ENCODE data around the gene NDUFS5.
"Not testable (repeated sequence)": the region's sequence is repeated elsewhere in the genome, so short reads cannot be mapped to it uniquely, and the experiment has no call there.

Gene NDUFS5

DNA sequence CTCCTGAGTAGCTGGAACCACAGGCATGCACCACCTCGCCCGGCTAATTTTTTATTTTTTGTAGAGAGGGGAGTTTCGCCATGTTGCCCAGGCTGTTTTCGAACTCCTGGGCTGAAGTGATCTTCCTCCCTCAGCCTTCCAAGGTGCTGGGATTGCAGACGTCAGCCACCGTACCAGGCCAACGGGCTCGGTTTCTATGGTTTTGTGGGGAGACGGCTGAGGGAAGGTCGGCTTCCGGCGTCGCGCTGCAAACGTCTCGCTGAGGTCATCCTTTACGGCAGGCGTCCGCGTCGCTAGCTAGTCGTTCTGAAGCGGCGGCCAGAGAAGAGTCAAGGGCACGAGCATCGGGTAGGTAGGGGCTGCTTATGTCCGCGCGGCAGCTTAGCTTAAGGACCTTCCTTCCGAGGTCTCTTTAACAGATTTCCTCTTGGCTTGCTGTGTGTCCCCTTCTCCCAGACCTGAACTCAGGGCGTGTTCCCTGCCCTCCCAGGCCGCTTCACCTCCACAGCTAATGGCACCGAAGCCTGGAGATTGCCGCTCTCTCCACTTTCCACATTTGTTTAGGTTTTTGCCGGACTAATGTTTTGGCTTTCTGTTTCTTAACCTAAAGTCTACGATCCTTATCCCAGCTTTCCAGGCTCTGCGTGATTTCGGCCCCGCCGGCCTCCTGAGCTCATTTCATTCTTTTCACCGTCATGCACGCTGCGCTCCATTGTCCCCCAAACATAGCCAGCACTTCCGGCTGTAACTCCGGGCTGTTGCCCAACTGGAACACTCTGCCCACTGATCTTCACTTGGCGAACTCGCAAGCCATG is at the start of gene NDUFS5:
Gene NDUFS5, plus strand, starts transcription at position 300 of the 815 bp plus-strand sequence. CDS start 2,375 bp downstream, outside the sequence.
- peak; percentile 86 to 87 for DNase-seq

DNA sequence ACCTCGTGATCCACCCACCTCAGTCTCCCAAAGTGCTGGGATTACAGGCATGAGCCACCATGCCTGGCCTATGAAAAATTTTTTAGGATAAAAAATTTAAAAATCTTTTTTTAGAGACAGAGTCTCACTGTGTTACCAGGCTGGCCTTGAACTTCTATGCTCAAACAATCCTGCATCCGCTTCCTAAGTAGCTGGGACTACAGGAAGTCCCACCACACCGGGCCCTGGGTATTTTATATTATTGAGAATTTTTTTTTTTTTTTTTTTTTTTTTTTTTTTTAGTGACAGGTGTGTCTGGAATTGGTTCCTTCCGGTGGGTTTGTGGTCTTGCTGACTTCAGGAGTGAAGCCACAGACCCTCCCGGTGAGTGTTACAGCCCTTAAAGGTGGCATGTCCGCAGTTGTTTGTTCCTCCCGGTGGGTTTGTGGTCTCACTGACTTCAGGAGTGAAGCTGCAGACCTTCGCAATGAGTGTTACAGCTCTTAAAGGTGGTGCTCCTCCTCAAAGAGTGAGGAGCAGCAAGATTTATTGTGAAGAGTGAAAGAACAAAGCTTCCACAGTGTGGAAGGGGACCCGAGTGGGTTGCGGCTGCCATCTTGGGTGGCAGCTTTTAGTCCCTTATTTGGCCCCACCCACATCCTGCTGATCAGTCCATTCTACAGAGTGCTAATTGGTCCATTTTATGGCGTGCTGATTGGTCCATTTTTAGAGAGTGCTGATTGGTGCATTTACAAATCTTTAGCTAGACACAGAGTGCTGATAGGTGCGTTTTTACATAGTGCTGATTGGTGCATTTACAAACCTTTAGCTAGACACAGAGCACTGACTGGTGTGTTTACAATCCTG is 48.5 kb upstream of the NDUFS5 start:
- DNase-seq, result not testable (repeated sequence)

DNA sequence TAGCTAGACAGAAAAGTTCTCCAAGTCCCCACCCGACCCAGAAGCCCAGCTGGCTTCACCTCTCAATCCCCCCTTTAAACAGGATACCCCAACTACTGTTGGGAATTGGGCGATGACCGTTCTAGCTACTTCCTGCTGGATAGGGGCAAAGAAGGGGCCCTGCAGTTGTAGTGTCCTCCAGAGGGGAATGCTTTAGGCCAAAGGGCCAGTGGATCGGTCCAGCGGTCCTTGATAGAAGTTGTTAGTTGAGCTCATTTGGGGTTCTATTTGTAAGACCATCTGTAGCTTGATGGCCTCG is 48.0 kb upstream of the NDUFS5 start:
- not testable (repeated sequence) for DNase-seq

DNA sequence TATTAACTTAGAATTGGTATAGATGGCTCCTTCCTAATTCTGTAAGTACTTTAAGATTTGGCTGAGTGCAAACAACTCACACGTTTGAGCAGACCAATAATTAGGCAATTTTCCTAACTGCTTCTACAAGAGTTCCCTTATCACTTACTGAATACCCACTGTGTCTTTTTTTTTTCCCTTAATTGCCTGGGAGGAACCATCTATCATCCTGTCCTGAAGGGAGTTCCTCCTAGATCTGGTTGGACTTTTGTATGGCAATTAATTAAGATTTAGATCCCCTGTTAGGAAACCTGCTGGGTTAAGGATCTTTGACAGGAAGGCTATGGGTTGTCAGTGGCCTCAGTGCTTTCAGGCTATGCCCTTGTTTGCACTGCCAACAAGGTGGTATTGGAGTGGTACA is 46.8 kb upstream of the NDUFS5 start:
- DNase-seq, result not testable (repeated sequence)

GRCh38 chr1:38989979-38990378 is 36.2 kb upstream of the NDUFS5 start:
- no peak for DNase-seq

GRCh38 chr1:38990386-38990737 is 35.8 kb upstream of the NDUFS5 start:
- DNase-seq, result peak; percentile 29 to 54

- peak; percentile 83 to 91 for DNase-seq
Observed at GRCh38 chr1:38990738-38991637, 35.2 kb upstream of the NDUFS5 start, which contains the start of gene AKIRIN1. TSS of gene AKIRIN1 (plus strand) at chr1:38991276. CDS start at chr1:38991381, 105 bp downstream.

DNA sequence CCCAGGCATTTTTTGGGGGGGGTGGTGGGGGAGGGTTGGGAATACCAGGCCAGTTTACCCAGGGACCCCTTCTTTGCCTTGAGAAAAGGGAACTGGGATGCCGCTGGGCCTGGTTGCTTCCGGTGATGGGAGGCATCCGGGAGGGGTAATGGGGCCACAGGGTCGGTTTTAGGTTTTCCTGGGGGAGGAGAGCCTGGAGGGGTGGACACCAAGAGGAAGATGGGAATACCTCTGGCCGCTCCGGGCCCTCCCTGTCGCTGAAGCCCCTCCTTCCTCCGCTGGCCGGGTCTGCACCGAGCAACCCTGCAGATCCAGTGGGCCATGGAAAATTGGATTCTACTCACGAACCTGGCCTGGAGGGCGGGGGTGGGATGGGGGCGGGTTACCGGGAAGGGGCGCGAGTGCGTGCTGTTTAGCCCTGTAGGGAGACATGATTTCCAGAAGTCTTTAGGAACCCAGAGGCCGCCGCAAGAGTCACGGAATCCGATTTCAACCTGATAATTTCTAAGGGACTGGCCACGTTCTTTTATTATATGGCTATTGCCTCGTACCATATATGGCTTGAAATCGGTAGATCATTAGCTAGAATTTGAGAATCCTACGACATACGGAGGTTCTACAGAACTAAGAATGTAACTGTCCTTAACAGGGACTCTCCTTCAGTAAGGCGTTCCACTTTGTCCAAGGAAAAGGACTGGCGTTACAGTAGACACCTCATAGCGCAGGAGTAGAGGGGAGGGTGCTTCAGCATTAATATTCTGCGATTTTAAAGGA is 34.3 kb upstream of the NDUFS5 start:
- no peak for DNase-seq

- no peak for DNase-seq
Observed at GRCh38 chr1:38992412-38993111, 33.6 kb upstream of the NDUFS5 start.

DNA sequence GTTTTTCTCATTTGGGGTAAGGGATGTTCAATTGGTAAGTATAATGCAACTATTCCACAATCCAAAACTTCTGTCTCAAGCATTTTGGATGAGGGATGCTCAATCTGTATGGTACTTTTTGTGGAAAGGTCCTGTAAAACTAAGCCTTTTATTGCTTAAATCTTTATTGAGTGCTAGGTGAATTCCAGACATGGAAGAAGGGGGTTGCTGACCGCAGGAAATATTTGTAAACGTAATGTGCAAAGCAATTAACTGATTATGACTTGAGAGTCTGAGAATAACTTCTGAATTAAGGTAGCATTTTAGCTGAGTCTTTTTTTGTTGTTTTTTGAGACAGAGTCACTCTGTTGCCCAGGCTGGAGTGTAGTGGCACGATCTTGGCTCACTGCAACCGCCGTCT is 32.0 kb upstream of the NDUFS5 start:
- no peak for DNase-seq

- DNase-seq, result no peak
Observed at GRCh38 chr1:38997034-38997900, 28.9 kb upstream of the NDUFS5 start.

GRCh38 chr1:38997901-38998190 is 28.3 kb upstream of the NDUFS5 start:
- no peak for DNase-seq

- DNase-seq, result no peak
Observed at GRCh38 chr1:39001516-39002421, 24.4 kb upstream of the NDUFS5 start.

DNA sequence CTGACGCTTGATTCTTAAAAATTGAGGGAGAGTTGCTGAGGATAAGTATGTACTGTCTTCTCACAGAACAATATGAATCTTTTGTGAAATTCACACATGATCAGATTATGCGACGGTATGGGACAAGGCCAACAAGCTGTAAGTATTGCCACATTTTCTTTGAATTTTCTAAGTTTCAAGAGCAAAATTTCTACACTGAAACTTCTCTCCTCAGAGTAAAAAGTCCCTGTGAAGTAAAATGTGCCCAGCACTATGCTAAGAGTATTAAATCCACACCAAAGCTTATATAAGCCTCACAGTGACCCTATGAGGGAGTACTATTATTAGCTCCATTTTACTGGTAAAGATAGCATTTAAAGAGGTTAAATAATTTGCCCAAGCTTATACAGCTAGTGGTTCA is 22.9 kb upstream of the NDUFS5 start:
- no peak for DNase-seq

DNA sequence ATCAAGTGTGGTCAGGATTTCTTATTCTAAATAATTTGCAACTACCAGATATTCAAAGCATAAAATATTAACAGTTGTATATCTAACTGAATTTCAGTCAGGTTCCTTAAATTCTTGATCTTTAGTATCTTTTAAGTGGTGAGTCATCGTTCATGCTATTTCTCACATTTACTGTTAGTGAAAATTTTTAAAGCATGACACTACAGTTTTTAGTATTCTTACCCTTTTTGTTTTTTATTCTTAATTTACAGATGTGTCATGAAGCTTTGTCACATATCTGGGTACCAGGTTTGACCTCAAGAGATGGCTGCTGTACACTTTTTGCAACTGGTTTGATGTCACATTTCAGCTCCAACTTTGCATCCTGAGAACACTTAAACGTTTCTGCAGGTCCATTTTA is 22.4 kb upstream of the NDUFS5 start:
- no peak for DNase-seq

DNA sequence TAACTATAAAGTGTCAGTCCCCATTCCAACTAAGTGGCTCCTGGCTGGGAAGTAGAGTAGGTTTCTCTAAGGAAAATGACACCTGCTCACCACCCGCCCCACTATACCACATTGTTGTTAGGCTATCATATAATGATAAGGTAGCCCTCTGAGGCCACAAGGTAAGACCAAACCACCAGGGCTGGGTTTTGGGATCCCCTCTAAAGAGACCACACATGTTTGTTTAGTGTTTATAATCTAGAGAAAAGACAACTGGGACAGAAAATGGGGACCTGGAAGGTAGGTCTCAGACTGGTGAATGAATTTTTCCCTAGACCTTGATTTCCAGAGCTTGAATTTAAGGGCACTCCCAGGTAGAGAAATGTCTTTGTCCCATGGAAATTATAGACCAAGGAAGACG is 19.9 kb upstream of the NDUFS5 start:
- no peak for DNase-seq

DNA sequence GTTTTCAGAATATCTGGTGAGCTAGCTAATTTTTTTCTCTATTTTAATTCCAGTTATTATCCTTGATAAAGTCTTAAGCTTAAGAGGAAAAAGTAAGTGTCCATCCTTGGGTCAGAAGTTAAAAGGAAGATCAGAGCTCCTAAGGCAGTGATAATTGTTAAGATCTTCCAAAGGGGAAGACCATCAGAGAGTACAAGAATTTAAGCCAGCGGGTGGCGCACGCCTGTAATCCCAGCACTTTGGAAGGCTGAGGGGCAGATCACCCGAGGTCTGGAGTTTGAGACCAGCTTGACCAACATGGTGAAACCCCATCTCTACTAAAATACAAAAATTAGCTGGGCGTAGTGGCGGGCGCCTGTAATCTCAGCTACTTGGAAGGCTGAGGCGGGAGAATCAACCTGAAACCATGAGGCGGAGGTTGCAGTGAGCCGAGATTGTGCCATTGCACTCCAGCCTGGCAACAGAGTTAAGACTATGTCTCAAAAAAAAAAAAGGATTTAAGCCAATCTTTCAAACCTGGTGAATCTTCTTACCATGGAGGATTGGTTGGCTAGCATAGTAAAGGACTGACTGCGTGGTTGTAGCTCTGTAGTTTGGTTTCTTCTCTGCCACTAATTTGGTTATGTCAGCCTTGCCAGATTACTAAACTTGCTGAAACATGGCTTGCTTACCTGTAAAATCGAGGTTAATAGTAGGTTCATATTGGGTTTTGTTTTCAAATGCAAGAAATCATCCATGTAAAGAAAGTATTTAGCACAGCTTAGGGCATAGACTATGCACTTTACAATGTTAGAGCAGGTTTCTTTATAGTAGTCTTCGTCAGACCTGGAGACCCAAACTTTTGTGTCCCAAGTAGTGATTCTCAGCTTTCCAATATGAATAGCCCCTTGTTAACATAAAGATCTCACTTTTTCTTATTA is 19.2 kb upstream of the NDUFS5 start:
- DNase-seq, result no peak

- not testable (repeated sequence) for DNase-seq
Observed at GRCh38 chr1:39014956-39015355, 11.2 kb upstream of the NDUFS5 start.

Measured in AML-193 (cell line).